ENCODE data around the gene VPS8.

VPS8 gene

DNA sequence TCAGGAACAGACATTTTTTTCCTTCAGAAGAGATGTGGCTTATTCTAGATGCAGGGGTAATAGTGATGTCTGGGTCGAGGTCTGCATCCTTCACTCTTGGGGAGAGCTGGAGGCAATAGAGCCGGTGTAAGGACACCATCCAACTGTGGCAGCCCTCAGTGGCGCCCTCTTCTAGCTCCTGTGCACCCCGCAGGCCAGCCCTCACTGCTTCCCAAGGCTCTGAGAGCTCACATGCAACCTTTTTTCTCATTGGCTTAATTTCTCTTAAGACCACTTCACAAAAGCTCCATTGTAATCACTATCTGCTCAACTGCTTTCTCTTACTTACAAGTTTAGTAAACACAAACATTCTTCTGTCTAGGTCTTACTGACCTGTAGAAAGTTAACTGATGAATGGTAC lies 3.9 kb upstream of the VPS8 start:
- Histone ChIP-seq H3K4me3 (replicated peaks; ENCODE audit: low read depth, low read length) (no peak overlapping the region), H3K36me3 (ENCODE audit: control insufficient read depth, insufficient read depth, low read length) (no peaks in the 10 kb centered on the region), H3K27me3 (replicated peaks; ENCODE audit: control insufficient read depth, insufficient read depth, low read length) (no peaks in the 10 kb centered on the region)
- peak; percentile 20 for TF ChIP-seq CTCF (IDR thresholded peaks at IDR 0.05; ENCODE audit: insufficient read depth, low read length, poor library complexity, severe bottlenecking)
- DNase-seq (ENCODE audit: extremely low read depth, insufficient read length) = no peak

GRCh38 chr3:184810146-184810545 lies 1.8 kb upstream of the VPS8 start:
- no peaks in the 10 kb centered on the region for H3K27me3 ChIP-seq (replicated peaks; ENCODE audit: control insufficient read depth, insufficient read depth, low read length)
- no peaks in the 10 kb centered on the region for H3K36me3 ChIP-seq (ENCODE audit: control insufficient read depth, insufficient read depth, low read length)
- no peak for TF ChIP-seq CTCF (IDR thresholded peaks at IDR 0.05; ENCODE audit: insufficient read depth, low read length, poor library complexity, severe bottlenecking)
- DNase-seq (ENCODE audit: extremely low read depth, insufficient read length) = no peak
- no peak overlapping the region for H3K4me3 ChIP-seq (replicated peaks; ENCODE audit: low read depth, low read length)

- H3K4me3 ChIP-seq (replicated peaks; ENCODE audit: low read depth, low read length) = no peak overlapping the region
- no peaks in the 10 kb centered on the region for H3K27me3 ChIP-seq (replicated peaks; ENCODE audit: control insufficient read depth, insufficient read depth, low read length)
- DNase-seq (ENCODE audit: extremely low read depth, insufficient read length) = no peak
- TF ChIP-seq CTCF (IDR thresholded peaks at IDR 0.05; ENCODE audit: insufficient read depth, low read length, poor library complexity, severe bottlenecking) = no peak
- H3K36me3 ChIP-seq (ENCODE audit: control insufficient read depth, insufficient read depth, low read length) = no peaks in the 10 kb centered on the region
Measured at GRCh38 chr3:184811034-184811433, 932 bp upstream of the VPS8 start.

GRCh38 chr3:184811663-184811998 lies 335 bp upstream of the VPS8 start:
- Histone ChIP-seq H3K36me3 (ENCODE audit: control insufficient read depth, insufficient read depth, low read length) (no peaks in the 10 kb centered on the region), H3K27me3 (replicated peaks; ENCODE audit: control insufficient read depth, insufficient read depth, low read length) (no peaks in the 10 kb centered on the region), H3K4me3 (replicated peaks; ENCODE audit: low read depth, low read length) (no peak overlapping the region)
- DNase-seq (ENCODE audit: extremely low read depth, insufficient read length) = no peak
- no peak for TF ChIP-seq CTCF (IDR thresholded peaks at IDR 0.05; ENCODE audit: insufficient read depth, low read length, poor library complexity, severe bottlenecking)

DNA sequence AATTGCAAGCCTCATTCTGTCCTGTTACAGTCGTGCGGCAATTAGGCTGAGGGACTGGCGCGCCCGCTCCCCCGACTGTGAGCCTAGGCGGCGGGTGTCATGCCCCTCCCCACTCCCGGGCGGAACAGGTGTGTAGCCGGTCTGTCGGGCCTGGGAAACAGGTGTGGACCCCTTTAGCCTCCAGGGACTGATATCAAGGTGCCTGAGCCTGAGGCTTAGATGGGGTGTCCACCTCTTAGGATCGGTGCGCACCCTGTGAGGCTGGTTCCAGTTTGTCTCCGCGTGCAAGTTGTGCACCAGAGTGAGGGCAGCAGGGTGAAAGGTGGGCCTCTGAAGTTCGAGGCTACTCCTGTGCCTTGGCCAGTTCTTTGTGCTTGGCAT lies 686 bp downstream of the VPS8 start:
- peak; percentile 46 for DNase-seq (ENCODE audit: extremely low read depth, insufficient read length)
- TF ChIP-seq CTCF (IDR thresholded peaks at IDR 0.05; ENCODE audit: insufficient read depth, low read length, poor library complexity, severe bottlenecking) = no peak
- H3K27me3 ChIP-seq (replicated peaks; ENCODE audit: control insufficient read depth, insufficient read depth, low read length) = no peaks in the 10 kb centered on the region
- H3K36me3 ChIP-seq (ENCODE audit: control insufficient read depth, insufficient read depth, low read length) = no peaks in the 10 kb centered on the region
- peak overlapping the region; percentile 94 for H3K4me3 ChIP-seq (replicated peaks; ENCODE audit: low read depth, low read length)

DNA sequence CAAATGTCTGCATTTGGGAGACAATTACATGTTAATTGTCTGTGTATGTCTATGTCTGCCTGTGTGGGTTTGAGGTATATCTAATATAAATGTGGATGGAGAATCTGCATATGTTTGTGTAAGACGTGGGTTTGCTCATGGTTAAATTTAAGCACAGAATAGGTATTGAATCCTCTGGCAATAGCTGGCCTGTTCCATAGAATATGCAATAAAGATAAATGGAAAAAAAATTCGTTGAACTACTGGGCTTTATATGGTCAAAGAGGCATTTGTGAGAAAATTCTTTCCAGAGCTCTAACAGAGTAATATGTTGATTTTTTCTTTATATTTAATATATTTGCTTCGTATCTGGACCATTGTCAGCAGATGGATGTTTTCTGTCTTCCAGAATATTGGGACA lies 1.4 kb downstream of the VPS8 start:
- DNase-seq (ENCODE audit: extremely low read depth, insufficient read length) = no peak
- Histone ChIP-seq H3K4me3 (replicated peaks; ENCODE audit: low read depth, low read length) (peak overlapping the region; percentile 94), H3K36me3 (ENCODE audit: control insufficient read depth, insufficient read depth, low read length) (no peaks in the 10 kb centered on the region), H3K27me3 (replicated peaks; ENCODE audit: control insufficient read depth, insufficient read depth, low read length) (no peaks in the 10 kb centered on the region)
- no peak for TF ChIP-seq CTCF (IDR thresholded peaks at IDR 0.05; ENCODE audit: insufficient read depth, low read length, poor library complexity, severe bottlenecking)
